Keratinocyte (primary cell): Measurements from ENCODE around the gene NIM1K.

Experiments used
- CTCF ChIP-seq, 3 experiments: IDR thresholded peaks in 1 of 3; conservative IDR thresholded peaks in 1 of 3; optimal IDR thresholded peaks in 1 of 3; 2 replicates in 2 of 3; 3 replicates in 1 of 3; pipeline versions ENCODE3 to v1.5.1; 2011; ENCODE audit warnings: low read length in 3 of 3, mild to moderate bottlenecking in 3 of 3, moderate library complexity in 2 of 3, control low read depth in 1 of 3, inconsistent platforms in 1 of 3; ENCODE audit not compliant: insufficient read depth in 2 of 3; ENCODE audit errors: extremely low read depth in 1 of 3
- EZH2 ChIP-seq: IDR thresholded peaks from one replicate; pipeline ENCODE4 v1.6.1; 2012; ENCODE audit warnings: inconsistent platforms, mild to moderate bottlenecking, low read length, moderate library complexity

- TF ChIP-seq EZH2 (no peak), CTCF (optimal IDR thresholded peaks at IDR 0.05 in 1 of 3, IDR thresholded peaks at IDR 0.05 in 1 of 3, conservative IDR thresholded peaks at IDR 0.05 in 1 of 3; ENCODE audit: extremely low read depth in 1 of 3, insufficient read depth in 2 of 3, low read length in 3 of 3) (no peak)
Observed at GRCh38 chr5:43298443-43298842, 106.4 kb downstream of the NIM1K start.
